Neuronal stem cell (in vitro differentiated cells): Measurements from ENCODE around the gene MAP1LC3B2.

Source experiments
- DNase-seq: peaks from one replicate; pipeline ENCODE4 v3.0.0-alpha.2; 2013; ENCODE audit warnings: low spot score
- H2AFZ ChIP-seq: one replicate; pipeline ENCODE4 v1.6.1; 2013; ENCODE audit warnings: mild to moderate bottlenecking, low read length, inconsistent platforms
- H2AK5ac ChIP-seq: 2 replicates; pipeline ENCODE4 v1.6.1; 2013; ENCODE audit warnings: low read depth, mild to moderate bottlenecking, inconsistent platforms, low read length, moderate library complexity, mixed read lengths
- H2BK120ac ChIP-seq: 2 replicates; pipeline ENCODE4 v1.6.1; 2013; ENCODE audit warnings: low read depth, mild to moderate bottlenecking, inconsistent platforms, low read length, moderate library complexity, mixed read lengths
- H2BK12ac ChIP-seq: one replicate; pipeline ENCODE4 v1.6.1; 2013; ENCODE audit warnings: low read length, inconsistent platforms
- H2BK15ac ChIP-seq: 2 replicates; pipeline ENCODE4 v1.6.1; 2013; ENCODE audit warnings: mild to moderate bottlenecking, low read length, inconsistent platforms, mixed read lengths
- H2BK5ac ChIP-seq: one replicate; pipeline ENCODE4 v1.6.1; 2013; ENCODE audit warnings: inconsistent platforms, mild to moderate bottlenecking, low read length, moderate library complexity
- H3K14ac ChIP-seq: one replicate; pipeline ENCODE4 v1.6.1; 2013; ENCODE audit warnings: low read length, inconsistent platforms
- H3K18ac ChIP-seq: 2 replicates; pipeline ENCODE4 v1.6.1; 2013; ENCODE audit warnings: low read length, inconsistent platforms
- H3K23ac ChIP-seq: 2 replicates; pipeline ENCODE4 v1.6.1; 2013; ENCODE audit warnings: low read depth, mild to moderate bottlenecking, mixed read lengths, low read length, inconsistent platforms; ENCODE audit not compliant: poor library complexity
- H3K27ac ChIP-seq: replicated peaks from 3 replicates; pipeline ENCODE4 v1.5.1; 2013; ENCODE audit warnings: low read length, inconsistent platforms
- H3K27me3 ChIP-seq, 3 experiments: 2 replicates each; pipeline ENCODE4 v1.6.1; 2013; ENCODE audit warnings: low read length in 3 of 3, mild to moderate bottlenecking in 2 of 3, inconsistent platforms in 1 of 3, low read depth in 1 of 3, mixed read lengths in 1 of 3, moderate library complexity in 1 of 3; ENCODE audit not compliant: control insufficient read depth in 3 of 3, insufficient read depth in 3 of 3
- H3K36me3 ChIP-seq, 2 donors: replicated peaks in 1 of 2; 2 replicates each; pipeline ENCODE4 v1.6.1; 2013; ENCODE audit warnings: low read length in 2 of 2; ENCODE audit not compliant: control insufficient read depth in 2 of 2, insufficient read depth in 2 of 2
- H3K4ac ChIP-seq: 2 replicates; pipeline ENCODE4 v1.6.1; 2013; ENCODE audit warnings: inconsistent platforms, mild to moderate bottlenecking, low read length, moderate library complexity
- H3K4me1 ChIP-seq, 2 donors: 1 replicate in 1 of 2; 2 replicates in 1 of 2; pipeline ENCODE4 v1.6.1; 2013; ENCODE audit warnings: low read length in 2 of 2, low read depth in 1 of 2; ENCODE audit not compliant: control insufficient read depth in 2 of 2, insufficient read depth in 1 of 2
- H3K4me2 ChIP-seq: one replicate; pipeline ENCODE4 v1.6.1; 2013; ENCODE audit warnings: mild to moderate bottlenecking, low read length, inconsistent platforms; ENCODE audit not compliant: insufficient read depth, poor library complexity, severe bottlenecking
- H3K4me3 ChIP-seq, 2 donors: 2 replicates each; pipeline ENCODE4 v1.5.1; 2013; ENCODE audit warnings: low read length in 2 of 2, mild to moderate bottlenecking in 2 of 2, inconsistent platforms in 1 of 2, moderate library complexity in 1 of 2
- H3K79me1 ChIP-seq: one replicate; pipeline ENCODE4 v1.6.1; 2013; ENCODE audit warnings: low read depth, mild to moderate bottlenecking, inconsistent platforms, low read length, moderate library complexity
- H3K9ac ChIP-seq: one replicate; pipeline ENCODE4 v1.6.1; 2013; ENCODE audit warnings: mild to moderate bottlenecking, low read depth, low read length, inconsistent platforms; ENCODE audit not compliant: poor library complexity
- H3K9me3 ChIP-seq, 2 donors: replicated peaks in 1 of 2; 2 replicates each; pipeline versions ENCODE3 to v1.6.1; 2013; ENCODE audit warnings: low read length in 2 of 2, mild to moderate bottlenecking in 2 of 2, inconsistent platforms in 1 of 2, low read depth in 1 of 2, mixed read lengths in 1 of 2, moderate library complexity in 1 of 2; ENCODE audit not compliant: control insufficient read depth in 2 of 2, insufficient read depth in 1 of 2
- H4K8ac ChIP-seq: one replicate; pipeline ENCODE4 v1.6.1; 2013; ENCODE audit warnings: low read depth, mild to moderate bottlenecking, inconsistent platforms, low read length, moderate library complexity
- H4K91ac ChIP-seq: one replicate; pipeline ENCODE4 v1.6.1; 2013; ENCODE audit warnings: low read length, low read depth, mild to moderate bottlenecking, inconsistent platforms; ENCODE audit not compliant: poor library complexity
- WGBS, 2 donors: extraction: QIAGEN DNeasy Blood & Tissue Kit; methylation state at CpG; one replicate each; pipeline ENCODE4 v1.1.7; 2013; ENCODE audit warnings: missing lambda C conversion rate in 2 of 2, mixed read lengths in 1 of 2; ENCODE audit not compliant: insufficient read length in 2 of 2, insufficient replicate concordance in 1 of 2; ENCODE audit errors: extremely low coverage in 2 of 2; 5-methylcytosine and 5-hydroxymethylcytosine counted together

MAP1LC3B2 gene

GRCh38 chr12:116588390-116589028 is 29.3 kb downstream of the MAP1LC3B2 start:
- Histone ChIP-seq H3K79me1 (no peaks in the 10 kb centered on the region), H4K91ac (no peak overlapping the region), H2BK5ac (no peak overlapping the region), H2AFZ (no peak overlapping the region), H3K27ac (no peak overlapping the region), H3K14ac (no peak overlapping the region), H2BK15ac (no peak overlapping the region), H3K23ac (no peak overlapping the region), H3K18ac (no peak overlapping the region), H3K27me3 (no peaks in the 10 kb centered on the region), H3K36me3 (no peaks in the 10 kb centered on the region), H2BK12ac (no peak overlapping the region), H2BK120ac (no peak overlapping the region), H3K4ac (no peak overlapping the region), H3K4me3 (no peak overlapping the region), H3K9ac (no peak overlapping the region), H3K4me2 (no peak overlapping the region), H4K8ac (no peak overlapping the region), H2AK5ac (no peak overlapping the region), H3K4me1 (peaks cover 0 to 2% of the 10 kb centered on the region in 2 donors), H3K9me3 (no peaks in the 10 kb centered on the region)
- no peak for DNase-seq
- WGBS, 2 donors: no CpG with 5 or more reads among the region's 5 CpGs

DNA sequence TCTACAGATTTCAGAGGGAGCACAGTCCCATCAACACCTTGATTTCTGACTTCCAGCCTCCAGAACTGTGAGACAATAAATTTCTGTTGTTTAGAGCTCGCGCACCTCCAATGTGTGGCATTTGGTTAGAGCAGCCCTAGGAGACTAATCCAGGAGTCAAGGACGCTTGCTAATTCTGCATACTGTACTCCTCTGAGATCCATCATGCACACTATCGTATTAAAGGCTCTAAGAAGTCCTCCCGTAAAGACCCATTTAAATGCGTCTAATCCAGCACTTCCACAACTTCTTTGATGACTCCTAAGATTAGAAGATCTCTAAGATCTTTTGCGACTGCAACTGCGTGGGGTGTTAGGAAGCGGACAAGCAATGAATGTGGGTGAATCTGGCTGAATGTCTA is 30.4 kb downstream of the MAP1LC3B2 start:
- Histone ChIP-seq H3K9ac (no peak overlapping the region), H3K14ac (no peak overlapping the region), H3K18ac (no peak overlapping the region), H2AK5ac (no peak overlapping the region), H2BK5ac (no peak overlapping the region), H3K27ac (no peak overlapping the region), H2BK15ac (no peak overlapping the region), H3K4me2 (no peak overlapping the region), H2BK120ac (no peak overlapping the region), H4K8ac (no peak overlapping the region), H3K9me3 (no peaks in the 10 kb centered on the region), H3K4me1 (peaks cover 0 to 2% of the 10 kb centered on the region in 2 donors), H3K27me3 (no peaks in the 10 kb centered on the region), H3K4ac (no peak overlapping the region), H2BK12ac (no peak overlapping the region), H4K91ac (no peak overlapping the region), H3K36me3 (no peaks in the 10 kb centered on the region), H3K4me3 (no peak overlapping the region), H2AFZ (no peak overlapping the region), H3K79me1 (no peaks in the 10 kb centered on the region), H3K23ac (no peak overlapping the region)
- DNase-seq: no peak
- WGBS, 2 donors: no CpG with 5 or more reads among the region's 9 CpGs

DNA sequence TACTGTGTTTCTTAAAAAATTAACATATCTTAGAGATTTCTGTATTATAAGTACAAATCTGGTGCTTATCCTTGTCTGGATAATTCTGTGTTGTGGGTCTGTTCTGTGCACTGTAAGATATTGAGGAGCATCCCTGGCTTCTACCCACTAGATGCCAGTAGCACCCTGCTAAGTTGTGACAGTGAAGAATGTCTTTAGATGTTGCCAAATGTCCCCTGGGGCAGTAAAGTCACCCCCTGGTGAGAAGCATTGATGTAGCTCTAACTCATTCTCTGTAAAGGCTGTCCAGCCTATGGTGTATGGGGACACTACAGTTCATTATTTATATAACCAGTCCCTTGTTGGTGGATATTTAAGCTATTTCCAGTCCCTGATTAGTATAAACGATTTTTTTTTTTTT is 31.4 kb downstream of the MAP1LC3B2 start:
- H3K36me3 ChIP-seq: no peaks in the 10 kb centered on the region
- no peak overlapping the region for H3K4me3 ChIP-seq
- H3K27me3 ChIP-seq: no peaks in the 10 kb centered on the region
- H2AFZ ChIP-seq: no peak overlapping the region
- H3K4ac ChIP-seq: no peak overlapping the region
- no peak overlapping the region for H3K4me2 ChIP-seq
- no peaks in the 10 kb centered on the region for H3K9me3 ChIP-seq
- no peaks in the 10 kb centered on the region for H3K79me1 ChIP-seq
- no peak overlapping the region for H4K8ac ChIP-seq
- no peak overlapping the region for H4K91ac ChIP-seq
- H3K4me1 ChIP-seq: peaks cover 0 to 2% of the 10 kb centered on the region in 2 donors
- H3K9ac ChIP-seq: no peak overlapping the region
- no peak overlapping the region for H2BK120ac ChIP-seq
- no peak overlapping the region for H3K23ac ChIP-seq
- H2BK12ac ChIP-seq: no peak overlapping the region
- H3K18ac ChIP-seq: no peak overlapping the region
- DNase-seq: no peak
- H2AK5ac ChIP-seq: no peak overlapping the region
- no CpG with 5 or more reads among the region's 1 CpG for WGBS, 2 donors
- H2BK15ac ChIP-seq: no peak overlapping the region
- H3K27ac ChIP-seq: no peak overlapping the region
- no peak overlapping the region for H3K14ac ChIP-seq
- H2BK5ac ChIP-seq: no peak overlapping the region

GRCh38 chr12:116591855-116592637 is 32.9 kb downstream of the MAP1LC3B2 start:
- no peak overlapping the region for H2AK5ac ChIP-seq
- H3K14ac ChIP-seq: no peak overlapping the region
- H3K36me3 ChIP-seq: no peaks in the 10 kb centered on the region
- no peak overlapping the region for H4K91ac ChIP-seq
- DNase-seq: no peak
- no peak overlapping the region for H3K4ac ChIP-seq
- no peak overlapping the region for H3K9ac ChIP-seq
- no CpG with 5 or more reads among the region's 11 CpGs for WGBS, 2 donors
- H2BK5ac ChIP-seq: no peak overlapping the region
- H2BK15ac ChIP-seq: no peak overlapping the region
- no peak overlapping the region for H3K23ac ChIP-seq
- H3K79me1 ChIP-seq: no peaks in the 10 kb centered on the region
- H3K4me1 ChIP-seq: peaks cover 0 to 2% of the 10 kb centered on the region in 2 donors
- H3K4me2 ChIP-seq: no peak overlapping the region
- no peak overlapping the region for H3K18ac ChIP-seq
- H3K27me3 ChIP-seq: no peaks in the 10 kb centered on the region
- H3K9me3 ChIP-seq: no peaks in the 10 kb centered on the region
- H2AFZ ChIP-seq: no peak overlapping the region
- no peak overlapping the region for H2BK12ac ChIP-seq
- H2BK120ac ChIP-seq: no peak overlapping the region
- H3K4me3 ChIP-seq: no peak overlapping the region
- no peak overlapping the region for H3K27ac ChIP-seq
- H4K8ac ChIP-seq: no peak overlapping the region
